HG03354 (cell line): ENCODE results near the gene DGKQ.
"Not testable (repeated sequence)": the region's sequence is repeated elsewhere in the genome, so short reads cannot be mapped to it uniquely, and the experiment has no call there.

ENCODE experiments used
- ATAC-seq: cut with Tn5 transposase; IDR thresholded peaks from one replicate; pipeline ENCODE4 v1.9.1; 2021; ENCODE audit warnings: mild to moderate bottlenecking; ENCODE audit not compliant: unreplicated experiment, poor library complexity, severe bottlenecking

The DGKQ gene

GRCh38 chr4:931194-931959 is 42.0 kb downstream of the DGKQ start:
- peak; percentile 7 for ATAC-seq

- no peak for ATAC-seq
Measured at GRCh38 chr4:930827-931193, 42.6 kb downstream of the DGKQ start.

- no peak for ATAC-seq
Measured at GRCh38 chr4:930028-930551, 43.3 kb downstream of the DGKQ start.

- no peak for ATAC-seq
Measured at GRCh38 chr4:929096-929765, 44.1 kb downstream of the DGKQ start.

GRCh38 chr4:927566-927965 is 45.8 kb downstream of the DGKQ start:
- not testable (repeated sequence) for ATAC-seq

- ATAC-seq, result no peak
Measured at GRCh38 chr4:926538-926937, 46.8 kb downstream of the DGKQ start.

- ATAC-seq, result no peak
Measured at GRCh38 chr4:925771-926500, 47.4 kb downstream of the DGKQ start.

GRCh38 chr4:925171-925570 is 48.2 kb downstream of the DGKQ start:
- ATAC-seq, result no peak

- ATAC-seq, result peak; percentile 40
Measured at GRCh38 chr4:924107-925096, 49.0 kb downstream of the DGKQ start.

- ATAC-seq, result peak; percentile 56
Measured at GRCh38 chr4:921830-922331, 51.5 kb downstream of the DGKQ start.

GRCh38 chr4:919004-919680 is 54.2 kb downstream of the DGKQ start:
- not testable (repeated sequence) for ATAC-seq

GRCh38 chr4:918591-918990 is 54.8 kb downstream of the DGKQ start:
- not testable (repeated sequence) for ATAC-seq

GRCh38 chr4:917992-918391 is 55.4 kb downstream of the DGKQ start:
- no peak for ATAC-seq

- no peak for ATAC-seq
Measured at GRCh38 chr4:917466-917865, 55.9 kb downstream of the DGKQ start.

GRCh38 chr4:915595-915994 is 57.8 kb downstream of the DGKQ start:
- no peak for ATAC-seq

- ATAC-seq, result no peak
Measured at GRCh38 chr4:915041-915474, 58.3 kb downstream of the DGKQ start.

GRCh38 chr4:914531-914930 is 58.8 kb downstream of the DGKQ start:
- ATAC-seq, result no peak

GRCh38 chr4:913280-913618 is 60.1 kb downstream of the DGKQ start:
- ATAC-seq, result no peak
